Retinal pigment epithelial cell (primary cell): ENCODE measurements around the gene GDF7.

Experiments used
- DNase-seq: peaks from one replicate; pipeline ENCODE4 v3.0.0-alpha.2; 2010; ENCODE audit warnings: low read depth
- H3K4me3 ChIP-seq: 2 replicates; pipeline ENCODE4 v1.5.1; 2011; ENCODE audit warnings: mild to moderate bottlenecking, low read length, control low read depth, moderate library complexity
- CTCF ChIP-seq: conservative IDR thresholded peaks from 2 replicates; pipeline ENCODE4 v1.5.1; 2011; ENCODE audit warnings: low read depth, low read length, control low read depth, inconsistent platforms

GDF7 gene

GRCh38 chr2:20634507-20635112 lies 32.3 kb upstream of the GDF7 start:
- no peak overlapping the region for H3K4me3 ChIP-seq
- no peak for DNase-seq
- TF ChIP-seq CTCF = peak; percentile 27

DNA sequence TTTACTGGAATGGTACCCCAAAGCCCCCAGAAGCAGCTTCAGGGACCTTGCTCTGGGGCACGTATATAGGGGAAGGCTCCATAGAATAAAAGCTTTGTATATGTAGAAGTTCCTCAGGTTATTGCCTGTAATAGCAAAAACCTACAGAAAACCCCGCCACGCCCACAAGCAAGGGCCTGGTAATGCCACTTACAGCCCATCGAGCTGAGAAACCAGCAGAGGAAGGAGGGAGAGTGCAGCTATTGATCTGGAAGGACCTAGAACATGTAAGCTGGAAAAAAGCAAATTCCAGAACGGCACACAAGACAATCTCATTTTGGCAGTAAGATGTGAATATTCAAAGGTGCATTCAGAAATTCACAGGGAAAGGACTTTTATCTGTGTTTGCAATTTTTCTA lies 31.8 kb upstream of the GDF7 start:
- no peak overlapping the region for H3K4me3 ChIP-seq
- DNase-seq = no peak
- TF ChIP-seq CTCF = no peak

DNA sequence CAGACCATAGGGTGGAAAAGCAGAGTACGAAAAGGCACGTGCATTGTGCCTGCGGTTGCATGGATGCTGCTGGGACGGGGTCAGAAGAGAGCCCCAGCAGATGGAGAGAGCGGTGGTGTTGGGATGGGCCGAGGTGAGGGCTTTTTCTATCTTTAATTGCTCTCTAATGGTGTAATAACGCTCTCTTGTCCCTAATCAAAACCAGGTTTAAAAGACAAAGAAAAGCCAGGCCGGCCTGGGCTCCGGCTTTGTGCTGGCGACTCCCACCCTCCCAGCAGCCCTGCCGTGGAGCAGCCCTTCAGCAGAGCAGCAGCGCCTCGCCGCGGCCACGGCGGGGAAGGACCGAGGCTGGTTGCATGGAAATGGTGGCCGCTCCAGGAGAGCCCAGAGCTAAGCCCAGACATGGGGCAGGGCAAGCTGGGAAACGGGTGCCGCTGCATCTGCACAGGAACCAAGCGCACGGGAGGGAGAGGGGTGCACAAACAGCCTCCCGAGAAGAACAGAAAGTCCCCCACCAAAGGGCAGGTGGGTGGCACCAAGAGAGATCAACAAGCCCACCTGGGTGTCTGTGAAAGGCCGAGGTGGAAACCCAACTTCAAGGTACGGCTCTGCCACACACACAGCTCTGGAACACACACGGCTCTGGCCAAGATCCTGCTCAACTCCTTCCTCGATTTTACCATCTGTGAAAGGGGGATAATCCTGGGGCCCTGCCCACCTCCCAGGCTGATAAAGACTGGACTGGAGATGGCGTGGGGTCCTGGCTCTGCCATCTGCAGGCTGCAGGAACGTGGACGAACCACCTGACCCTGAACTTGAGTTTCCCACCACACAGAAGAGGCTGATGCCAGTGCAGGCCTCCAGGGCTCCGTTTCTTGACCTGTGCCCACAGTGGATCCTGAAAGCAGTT lies 31.0 kb upstream of the GDF7 start:
- peak; percentile 90 for TF ChIP-seq CTCF
- DNase-seq = no peak

GRCh38 chr2:20637147-20637546 lies 29.8 kb upstream of the GDF7 start:
- no peak for DNase-seq
- H3K4me3 ChIP-seq = no peak overlapping the region
- TF ChIP-seq CTCF = no peak

More for the DNA sequence above, 31.0 kb upstream of the GDF7 start:
- no peak overlapping the region for H3K4me3 ChIP-seq

- no peak overlapping the region for H3K4me3 ChIP-seq
- DNase-seq = no peak
- no peak for TF ChIP-seq CTCF
Measured at GRCh38 chr2:20638014-20638413, 28.9 kb upstream of the GDF7 start.

DNA sequence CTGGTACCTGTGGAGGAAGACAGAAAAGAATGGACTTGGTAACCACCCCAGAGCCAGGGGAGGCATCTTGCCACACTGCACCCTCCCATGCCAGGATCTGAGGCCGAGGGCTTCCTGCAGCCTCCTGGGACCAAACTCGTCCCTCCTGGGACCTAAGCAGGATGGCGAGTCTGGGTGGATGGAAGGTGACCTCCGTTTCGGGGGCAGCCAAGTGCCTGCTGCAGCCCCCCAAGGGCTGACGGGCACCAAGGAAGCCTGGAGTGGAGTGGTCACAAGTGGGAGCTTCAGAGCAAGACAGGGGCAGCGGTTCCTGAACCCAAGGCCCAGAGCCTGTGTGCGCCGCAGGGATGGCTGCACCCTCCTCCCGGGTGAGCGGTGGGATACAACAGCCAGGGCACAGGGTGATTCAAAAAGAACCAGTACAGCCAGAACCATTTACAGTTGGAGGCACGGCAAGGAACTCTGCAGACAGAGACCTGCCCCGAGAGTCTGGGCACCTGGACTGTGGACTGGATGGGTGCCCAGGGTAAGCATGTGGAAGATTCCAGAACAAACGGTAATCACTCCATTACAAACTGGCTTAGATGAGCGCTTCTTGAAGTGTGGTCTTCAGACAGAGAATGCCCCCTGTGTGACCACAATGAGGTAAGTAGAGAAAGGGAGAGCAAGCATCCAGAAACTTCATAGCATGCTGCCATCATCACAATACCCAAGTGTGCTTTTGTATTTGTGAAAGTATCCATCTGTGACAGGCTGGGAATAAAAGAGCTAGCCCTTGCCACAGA lies 28.1 kb upstream of the GDF7 start:
- DNase-seq = no peak
- TF ChIP-seq CTCF = no peak
- H3K4me3 ChIP-seq = no peak overlapping the region
